Suprapubic skin (tissue), 4 donors: ENCODE measurements around the gene CDC42SE2.

Experiments
- EP300 ChIP-seq: sonication (generic); formaldehyde crosslinking; IDR thresholded peaks from one replicate; pipeline ENCODE4 v1.6.1; 2017; ENCODE audit warnings: antibody characterized with exemption
- POLR2A ChIP-seq, 2 donors: fragments of 450-650 bp; IDR thresholded peaks; one replicate each; pipeline ENCODE4 v1.6.1; 2017; ENCODE audit warnings: antibody characterized with exemption in 2 of 2, mild to moderate bottlenecking in 2 of 2, moderate library complexity in 2 of 2
- POLR2AphosphoS5 ChIP-seq, 3 donors: sonication (generic); formaldehyde crosslinking; IDR thresholded peaks; one replicate each; pipeline ENCODE4 v1.6.1; 2017; ENCODE audit warnings: antibody characterized with exemption in 3 of 3
- TF ChIP-seq, protein P1 (sequence below), 2 donors: fragments of 200-600 bp in 1 of 2; fragments of 450-650 bp in 1 of 2; sonication (generic) in 1 of 2; IDR thresholded peaks; one replicate each; pipeline ENCODE4 v1.5.1; 2016 to 2019; ENCODE audit warnings: antibody characterized with exemption in 2 of 2, mild to moderate bottlenecking in 1 of 2, moderate library complexity in 1 of 2

DNA sequence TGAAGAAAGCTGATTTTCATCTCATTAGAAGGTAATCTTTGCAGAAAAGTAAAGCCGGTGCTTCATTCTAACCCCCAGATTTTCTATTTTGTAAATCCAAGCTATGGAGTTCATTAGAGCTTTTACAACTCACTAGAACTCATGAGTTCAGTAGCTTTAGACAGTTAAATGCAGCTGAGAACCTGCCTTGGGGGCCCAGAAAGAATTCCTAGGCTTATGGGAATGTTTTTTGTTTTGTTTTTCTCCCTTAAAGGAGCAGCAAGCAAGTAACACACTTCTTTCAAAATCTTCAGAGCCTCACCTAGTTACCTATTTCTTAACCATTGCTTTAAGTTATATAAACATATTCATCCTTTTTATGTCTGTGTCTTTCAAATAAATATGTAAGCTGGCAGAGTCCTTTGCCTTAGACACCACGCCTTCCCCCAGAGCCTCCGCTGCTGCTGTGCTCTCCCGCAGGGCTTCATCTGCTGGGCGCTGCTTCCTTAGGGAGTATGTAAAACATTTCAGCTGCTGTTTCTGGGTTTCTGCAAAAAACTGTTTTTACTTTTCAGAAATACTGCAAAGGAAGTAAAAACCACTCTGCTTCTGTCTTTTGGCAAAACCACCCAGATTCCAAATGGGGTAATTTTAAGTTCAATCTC, 132.9 kb downstream of the CDC42SE2 start:
- TF ChIP-seq POLR2AphosphoS5 (IDR thresholded peaks at IDR 0.05): no peak
- TF ChIP-seq, protein P1, sequence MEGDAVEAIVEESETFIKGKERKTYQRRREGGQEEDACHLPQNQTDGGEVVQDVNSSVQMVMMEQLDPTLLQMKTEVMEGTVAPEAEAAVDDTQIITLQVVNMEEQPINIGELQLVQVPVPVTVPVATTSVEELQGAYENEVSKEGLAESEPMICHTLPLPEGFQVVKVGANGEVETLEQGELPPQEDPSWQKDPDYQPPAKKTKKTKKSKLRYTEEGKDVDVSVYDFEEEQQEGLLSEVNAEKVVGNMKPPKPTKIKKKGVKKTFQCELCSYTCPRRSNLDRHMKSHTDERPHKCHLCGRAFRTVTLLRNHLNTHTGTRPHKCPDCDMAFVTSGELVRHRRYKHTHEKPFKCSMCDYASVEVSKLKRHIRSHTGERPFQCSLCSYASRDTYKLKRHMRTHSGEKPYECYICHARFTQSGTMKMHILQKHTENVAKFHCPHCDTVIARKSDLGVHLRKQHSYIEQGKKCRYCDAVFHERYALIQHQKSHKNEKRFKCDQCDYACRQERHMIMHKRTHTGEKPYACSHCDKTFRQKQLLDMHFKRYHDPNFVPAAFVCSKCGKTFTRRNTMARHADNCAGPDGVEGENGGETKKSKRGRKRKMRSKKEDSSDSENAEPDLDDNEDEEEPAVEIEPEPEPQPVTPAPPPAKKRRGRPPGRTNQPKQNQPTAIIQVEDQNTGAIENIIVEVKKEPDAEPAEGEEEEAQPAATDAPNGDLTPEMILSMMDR (IDR thresholded peaks at IDR 0.05): no peak
- no peak for TF ChIP-seq EP300
- TF ChIP-seq POLR2A (IDR thresholded peaks at IDR 0.05): no peak
